Caco-2 (cell line): ENCODE data around the gene ZNF787. TPM values are rescaled to one million over a fixed set of nuclear protein-coding genes. Genes with fewer than 3 reads are reported as not detected.

Experiments used
- BruUV-seq: library from RNA; stranded (reverse); fragments of 400-500 nt; replicated peaks from 2 replicates; lab custom pipeline; 2021; lab: Mats Ljungman, UMichigan
- CTCF ChIA-PET: fragments of 300-600 bp; sonication (Branson Sonifier 250); formaldehyde crosslinking; loops from one replicate; lab custom pipeline; 2022; ENCODE audit warnings: antibody characterized with exemption; lab: Charles Lee
- POLR2A ChIA-PET: fragments of 300-600 bp; sonication (Branson Sonifier 250); formaldehyde crosslinking; loops from one replicate; lab custom pipeline; 2022; ENCODE audit warnings: antibody characterized with exemption; lab: Charles Lee
- DNase-seq, 2 experiments: peaks; one replicate each; pipeline versions ENCODE4 v3.0.0 to v3.0.0-alpha.2; 2020 to 2022
- H3K27me3 ChIP-seq: replicated peaks from 2 replicates; pipeline ENCODE4 v1.6.0; 2011; ENCODE audit warnings: low read length; ENCODE audit not compliant: control insufficient read depth, insufficient read depth
- H3K36me3 ChIP-seq: 2 replicates; pipeline ENCODE4 v1.5.1; 2011; ENCODE audit warnings: low read length; ENCODE audit not compliant: control insufficient read depth, insufficient read depth
- H3K4me1 ChIP-seq: fragments of 250-450 bp; sonication (Bioruptor Pico); 2 replicates; pipeline ENCODE4 v1.5.1; 2020; ENCODE audit warnings: mild to moderate bottlenecking
- H3K4me3 ChIP-seq: 2 replicates; pipeline ENCODE4 v1.5.1; 2011; ENCODE audit warnings: low read depth, mild to moderate bottlenecking, control low read depth, low read length
- H3K9me3 ChIP-seq: fragments of 250-450 bp; sonication (Bioruptor Pico); 2 replicates; pipeline ENCODE4 v1.5.1; 2020; ENCODE audit warnings: mild to moderate bottlenecking, moderate library complexity
- H3K27ac Mint-ChIP-seq: one replicate; pipeline ENCODE4 v1.8.0; 2022; ENCODE audit warnings: mixed read lengths; ENCODE audit not compliant: unreplicated experiment
- H3K27me3 Mint-ChIP-seq: one replicate; pipeline ENCODE4 v1.8.0; 2022; ENCODE audit warnings: mixed read lengths; ENCODE audit not compliant: insufficient read depth, unreplicated experiment
- H3K36me3 Mint-ChIP-seq: one replicate; pipeline ENCODE4 v1.8.0; 2022; ENCODE audit warnings: mild to moderate bottlenecking, mixed read lengths; ENCODE audit not compliant: insufficient read depth, unreplicated experiment
- H3K4me1 Mint-ChIP-seq: one replicate; pipeline ENCODE4 v1.8.0; 2022; ENCODE audit warnings: low read depth, mixed read lengths; ENCODE audit not compliant: unreplicated experiment
- H3K4me3 Mint-ChIP-seq: one replicate; pipeline ENCODE4 v1.8.0; 2022; ENCODE audit warnings: mild to moderate bottlenecking, moderate library complexity, mixed read lengths; ENCODE audit not compliant: unreplicated experiment
- H3K9me3 Mint-ChIP-seq: one replicate; pipeline ENCODE4 v1.8.0; 2022; ENCODE audit warnings: mixed read lengths; ENCODE audit not compliant: unreplicated experiment
- CTCF ChIP-seq, 2 experiments: fragments of 200-600 bp in 1 of 2; IDR thresholded peaks; 1 replicate in 1 of 2; 2 replicates in 1 of 2; pipeline versions ENCODE4 v1.5.1 to v1.8.0; 2011 to 2022; ENCODE audit warnings: antibody characterized with exemption in 1 of 2, control low read depth in 1 of 2, inconsistent platforms in 1 of 2, low read depth in 1 of 2, low read length in 1 of 2, mild to moderate bottlenecking in 1 of 2, moderate library complexity in 1 of 2; ENCODE audit not compliant: insufficient read depth in 1 of 2, severe bottlenecking in 1 of 2, unreplicated experiment in 1 of 2
- intact Hi-C: fragments of 100-400 bp; cut with micrococcal nuclease; formaldehyde crosslinking; loops from one replicate; pipeline ENCODE4 v1.10.0; 2022; ENCODE audit not compliant: unreplicated experiment
- total RNA-seq: library from RNA; stranded (reverse); gene quantifications from 2 replicates; pipeline ENCODE4 v1.2.3, GENCODE V29; 2022

The ZNF787 gene
- total RNA-seq, 1 experiment from 2014 or later, result 60.0 TPM

GRCh38 chr19:56089344-56089743, 31.8 kb downstream of the ZNF787 start:
- no peaks in the 10 kb centered on the region for H3K4me1 Mint-ChIP-seq
- H3K36me3 Mint-ChIP-seq, result peaks cover 77% of the 10 kb centered on the region
- H3K4me3 Mint-ChIP-seq, result no peak overlapping the region
- H3K27me3 Mint-ChIP-seq, result no peaks in the 10 kb centered on the region
- ChIA-PET CTCF (no interaction called here), POLR2A (interaction anchor here (0.6 kb wide), 1 partner anchor 62 kb away, joined by 3 read pairs; no protein-coding TSS in a partner anchor)
- H3K27me3 ChIP-seq, result no peaks in the 10 kb centered on the region
- no peak for TF ChIP-seq CTCF (IDR thresholded peaks at IDR 0.05; ENCODE audit: insufficient read depth in 1 of 2, low read depth in 1 of 2, low read length in 1 of 2, severe bottlenecking in 1 of 2, unreplicated experiment in 1 of 2)
- H3K36me3 ChIP-seq, result peaks cover 4% of the 10 kb centered on the region
- no peaks in the 10 kb centered on the region for H3K4me1 ChIP-seq
- no TSS peak for BruUV-seq
- no peaks in the 10 kb centered on the region for H3K9me3 Mint-ChIP-seq
- H3K9me3 ChIP-seq, result no peaks in the 10 kb centered on the region
- intact Hi-C loops, result no loop called here
- H3K4me3 ChIP-seq, result no peak overlapping the region
- no peak for DNase-seq
- H3K27ac Mint-ChIP-seq, result no peak overlapping the region

- CTCF ChIA-PET, result interaction anchor here (0.6 kb wide), 1 partner anchor 164 kb away, joined by 3 read pairs; no protein-coding TSS in a partner anchor
- H3K9me3 ChIP-seq, result no peaks in the 10 kb centered on the region
- H3K4me3 Mint-ChIP-seq, result no peak overlapping the region
- no peak for DNase-seq
- no TSS peak for BruUV-seq
- no peak for TF ChIP-seq CTCF (IDR thresholded peaks at IDR 0.05; ENCODE audit: insufficient read depth in 1 of 2, low read depth in 1 of 2, low read length in 1 of 2, severe bottlenecking in 1 of 2, unreplicated experiment in 1 of 2)
- no peak overlapping the region for H3K4me3 ChIP-seq
- intact Hi-C loops, result no loop called here
- no peaks in the 10 kb centered on the region for H3K9me3 Mint-ChIP-seq
- no peak overlapping the region for H3K27ac Mint-ChIP-seq
- H3K27me3 Mint-ChIP-seq, result no peaks in the 10 kb centered on the region
- H3K36me3 ChIP-seq, result peaks cover 4% of the 10 kb centered on the region
- no peaks in the 10 kb centered on the region for H3K4me1 Mint-ChIP-seq
- no peaks in the 10 kb centered on the region for H3K27me3 ChIP-seq
- POLR2A ChIA-PET, result interaction anchor here (0.6 kb wide), 1 partner anchor 63 kb away, joined by 3 read pairs; no protein-coding TSS in a partner anchor
- H3K4me1 ChIP-seq, result no peaks in the 10 kb centered on the region
- H3K36me3 Mint-ChIP-seq, result peaks cover 70% of the 10 kb centered on the region
Observed at GRCh38 chr19:56088497-56089215, 32.4 kb downstream of the ZNF787 start.

- no peak overlapping the region for H3K4me3 Mint-ChIP-seq
- DNase-seq, result no peak
- H3K4me1 Mint-ChIP-seq, result no peaks in the 10 kb centered on the region
- BruUV-seq, result no TSS peak
- Histone ChIP-seq H3K4me3 (no peak overlapping the region), H3K36me3 (peaks cover 4% of the 10 kb centered on the region), H3K4me1 (no peaks in the 10 kb centered on the region), H3K27me3 (no peaks in the 10 kb centered on the region), H3K9me3 (no peaks in the 10 kb centered on the region)
- H3K27ac Mint-ChIP-seq, result no peak overlapping the region
- TF ChIP-seq CTCF (IDR thresholded peaks at IDR 0.05; ENCODE audit: insufficient read depth in 1 of 2, low read depth in 1 of 2, low read length in 1 of 2, severe bottlenecking in 1 of 2, unreplicated experiment in 1 of 2), result no peak
- intact Hi-C loops, result no loop called here
- CTCF ChIA-PET, result interaction anchor here (0.6 kb wide), 1 partner anchor 165 kb away, joined by 3 read pairs; no protein-coding TSS in a partner anchor
- peaks cover 62% of the 10 kb centered on the region for H3K36me3 Mint-ChIP-seq
- no peaks in the 10 kb centered on the region for H3K27me3 Mint-ChIP-seq
- POLR2A ChIA-PET, result no interaction called here
- no peaks in the 10 kb centered on the region for H3K9me3 Mint-ChIP-seq
Observed at GRCh38 chr19:56087647-56088496, 33.2 kb downstream of the ZNF787 start.
